ENCODE data around the gene FAM25G. TPM values are rescaled to one million over a fixed set of nuclear protein-coding genes. Genes with fewer than 3 reads are reported as not detected.

FAM25G gene
- total RNA-seq, 2 experiments from 2014 or later, result not detected

DNA sequence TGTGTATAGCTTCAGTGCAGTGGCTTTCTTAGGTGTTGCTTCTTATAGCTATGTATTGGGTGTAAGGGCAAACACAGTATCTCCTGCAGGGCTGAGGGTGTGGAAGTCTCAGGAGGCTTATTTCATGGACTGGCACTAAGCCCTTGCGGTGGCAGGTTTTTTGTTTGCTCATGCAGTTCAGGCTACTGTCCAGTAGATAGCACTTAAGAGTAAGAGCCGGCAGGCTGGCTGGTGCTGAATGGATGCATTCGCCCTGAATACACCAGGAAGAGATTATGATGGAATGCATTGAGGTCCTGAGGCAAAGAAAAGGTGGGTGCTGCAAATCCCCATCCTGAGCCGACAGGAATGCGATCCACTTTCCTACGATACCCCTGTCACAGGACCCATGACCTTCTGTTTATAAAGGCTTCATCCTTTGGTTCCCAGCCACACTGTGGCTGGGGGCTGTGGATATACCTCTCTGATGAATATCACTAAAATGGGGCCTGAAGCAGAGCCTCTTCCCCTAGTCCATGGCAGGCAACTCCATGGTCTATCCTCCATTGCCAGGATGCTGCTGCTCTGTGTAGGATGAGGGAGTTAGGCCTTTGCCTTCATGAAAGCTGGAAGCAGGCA, 52.5 kb downstream of the FAM25G start:
- CTCF ChIA-PET, result no interaction called here
- Mint-ChIP-seq H3K9me3 (peaks cover 15% of the 10 kb centered on the region), H3K4me1 (ENCODE audit: low read depth) (no peaks in the 10 kb centered on the region), H3K36me3 (peaks cover 2% of the 10 kb centered on the region), H3K27ac (no peak overlapping the region), H3K4me3 (no peak overlapping the region), H3K27me3 (peaks cover 38% of the 10 kb centered on the region)
- intact Hi-C loops (cut with micrococcal nuclease), result no loop called here
- POLR2A ChIA-PET, result no interaction called here
- DNase-seq, result no peak

Other genes with a start within 250 kb of the FAM25G start
- under 1 TPM; 0.50 to 0.56 TPM for gene GDF10, start 191.5 kb downstream of the FAM25G start, total RNA-seq
- gene GDF2, start 169.2 kb downstream of the FAM25G start, total RNA-seq, result not detected
- gene RBP3, start 143.3 kb downstream of the FAM25G start, total RNA-seq, result not detected
- under 1 TPM; 0.27 to 0.38 TPM for gene ZNF488, start 107.4 kb downstream of the FAM25G start, total RNA-seq
- not detected for gene ANXA8, start 7.6 kb downstream of the FAM25G start, total RNA-seq
- 1 to 10 TPM; 6.6 to 7.2 TPM for gene AGAP9, start 31.9 kb upstream of the FAM25G start, total RNA-seq

All from activated CD4-positive, alpha-beta memory T cell treated with anti-CD3 and anti-CD28 coated beads for 36 hours (primary cell).